ENCODE measurements around the gene DNAJB2.
A peak's percentile ranks its signal among the peaks of the same experiment; 100 is the strongest.

The DNAJB2 gene

DNA sequence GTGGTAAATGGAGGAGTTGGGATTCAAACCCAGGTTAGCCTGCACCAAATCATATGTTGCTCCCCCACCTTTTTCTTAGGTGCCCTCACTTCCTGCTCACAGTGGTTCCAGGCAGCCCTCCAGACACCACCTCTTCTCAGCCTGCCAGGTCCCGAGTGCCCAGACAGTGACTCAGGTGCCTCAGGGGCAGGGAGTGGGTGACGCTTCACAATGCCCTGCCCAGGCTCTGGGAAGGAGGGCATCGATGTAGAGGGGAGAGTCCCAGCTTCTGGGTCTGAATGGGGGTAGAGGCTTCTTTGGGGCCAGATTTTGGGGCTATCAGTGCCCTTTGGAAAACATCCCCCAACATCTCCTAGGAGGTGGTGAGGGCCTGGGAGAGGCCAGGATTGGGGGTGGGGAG, 5.2 kb upstream of the DNAJB2 start:
- Histone ChIP-seq H3K4me2 (ENCODE audit: low read length) (peak overlapping the region; percentile 95; the same call in 1 of the 2 replicates), H3K9ac (ENCODE audit: low read length) (peak overlapping the region; percentile 1; the same call in 1 of the 2 replicates)

DNA sequence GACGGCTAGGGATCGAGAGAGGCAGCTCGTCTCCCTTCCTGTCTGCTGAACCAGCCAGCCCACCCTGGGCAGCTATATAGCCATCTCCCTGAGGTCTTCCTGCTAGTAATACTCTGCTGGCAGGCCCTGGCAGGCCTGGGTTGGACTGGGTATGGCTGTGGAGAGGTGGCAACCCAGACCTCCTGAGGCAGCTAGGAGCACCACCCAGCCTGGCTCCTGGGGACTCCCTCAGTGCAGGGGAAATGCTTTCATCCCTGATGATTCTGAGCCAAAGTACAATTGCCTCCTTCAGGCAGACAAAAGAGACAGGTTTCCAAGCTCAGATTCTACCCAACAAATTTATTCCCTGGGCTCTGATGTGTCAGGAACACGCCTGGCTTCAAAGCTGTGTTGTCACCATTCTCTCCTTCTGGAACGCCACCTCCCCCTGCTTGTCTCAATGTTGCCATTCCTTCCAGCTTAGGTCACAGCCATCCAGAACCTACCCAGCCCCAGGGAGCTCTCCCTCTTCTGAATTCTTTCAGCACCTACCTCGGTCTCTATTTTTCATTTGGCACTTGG, 4.7 kb upstream of the DNAJB2 start:
- no peaks in the 10 kb centered on the region for H3K27me3 ChIP-seq (ENCODE audit: insufficient read depth, low read length)
- no peak for TF ChIP-seq EZH2 (IDR thresholded peaks at IDR 0.05; ENCODE audit: borderline replicate concordance, low read length)
- TF ChIP-seq, protein P1, sequence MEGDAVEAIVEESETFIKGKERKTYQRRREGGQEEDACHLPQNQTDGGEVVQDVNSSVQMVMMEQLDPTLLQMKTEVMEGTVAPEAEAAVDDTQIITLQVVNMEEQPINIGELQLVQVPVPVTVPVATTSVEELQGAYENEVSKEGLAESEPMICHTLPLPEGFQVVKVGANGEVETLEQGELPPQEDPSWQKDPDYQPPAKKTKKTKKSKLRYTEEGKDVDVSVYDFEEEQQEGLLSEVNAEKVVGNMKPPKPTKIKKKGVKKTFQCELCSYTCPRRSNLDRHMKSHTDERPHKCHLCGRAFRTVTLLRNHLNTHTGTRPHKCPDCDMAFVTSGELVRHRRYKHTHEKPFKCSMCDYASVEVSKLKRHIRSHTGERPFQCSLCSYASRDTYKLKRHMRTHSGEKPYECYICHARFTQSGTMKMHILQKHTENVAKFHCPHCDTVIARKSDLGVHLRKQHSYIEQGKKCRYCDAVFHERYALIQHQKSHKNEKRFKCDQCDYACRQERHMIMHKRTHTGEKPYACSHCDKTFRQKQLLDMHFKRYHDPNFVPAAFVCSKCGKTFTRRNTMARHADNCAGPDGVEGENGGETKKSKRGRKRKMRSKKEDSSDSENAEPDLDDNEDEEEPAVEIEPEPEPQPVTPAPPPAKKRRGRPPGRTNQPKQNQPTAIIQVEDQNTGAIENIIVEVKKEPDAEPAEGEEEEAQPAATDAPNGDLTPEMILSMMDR (IDR thresholded peaks at IDR 0.05; ENCODE audit: low read length): no peak
- H3K9me3 ChIP-seq (ENCODE audit: low read length): no peaks in the 10 kb centered on the region
- no peak overlapping the region for H2AFZ ChIP-seq (ENCODE audit: low read length)
- H3K27ac ChIP-seq (ENCODE audit: low read depth, low read length, poor library complexity, severe bottlenecking): peak overlapping the region; percentile 5
- H3K36me3 ChIP-seq (ENCODE audit: insufficient read depth, low read length): no peaks in the 10 kb centered on the region
- peak overlapping the region; percentile 1; the same call in 1 of the 2 replicates for H3K9ac ChIP-seq (ENCODE audit: low read length)
- peaks cover 18% of the 10 kb centered on the region for H3K79me2 ChIP-seq (ENCODE audit: insufficient read depth, low read length)
- no peaks in the 10 kb centered on the region for H3K9me2 ChIP-seq (ENCODE audit: low read depth, low read length)
- peaks cover 45% of the 10 kb centered on the region for H3K4me1 ChIP-seq (ENCODE audit: insufficient read depth, low read length, severe bottlenecking)
- H3K4me3 ChIP-seq (ENCODE audit: low read depth, low read length, poor library complexity, severe bottlenecking): peak overlapping the region; percentile 79
- no peaks in the 10 kb centered on the region for H4K20me1 ChIP-seq (ENCODE audit: insufficient read depth, low read length)
- peak overlapping the region; percentile 95; the same call in 1 of the 2 replicates for H3K4me2 ChIP-seq (ENCODE audit: low read length)
- H3F3A ChIP-seq (ENCODE audit: insufficient read depth, low read length): no peaks in the 10 kb centered on the region

More for the DNA sequence above, 5.2 kb upstream of the DNAJB2 start:
- H3F3A ChIP-seq (ENCODE audit: insufficient read depth, low read length): no peaks in the 10 kb centered on the region
- H3K9me3 ChIP-seq (ENCODE audit: low read length): no peaks in the 10 kb centered on the region
- no peaks in the 10 kb centered on the region for H4K20me1 ChIP-seq (ENCODE audit: insufficient read depth, low read length)
- TF ChIP-seq, protein P1 (IDR thresholded peaks at IDR 0.05; ENCODE audit: low read length): no peak
- TF ChIP-seq EZH2 (IDR thresholded peaks at IDR 0.05; ENCODE audit: borderline replicate concordance, low read length): no peak
- no peaks in the 10 kb centered on the region for H3K27me3 ChIP-seq (ENCODE audit: insufficient read depth, low read length)
- no peak overlapping the region for H2AFZ ChIP-seq (ENCODE audit: low read length)
- H3K9me2 ChIP-seq (ENCODE audit: low read depth, low read length): no peaks in the 10 kb centered on the region
- H3K4me1 ChIP-seq (ENCODE audit: insufficient read depth, low read length, severe bottlenecking): peaks cover 44% of the 10 kb centered on the region
- peaks cover 18% of the 10 kb centered on the region for H3K79me2 ChIP-seq (ENCODE audit: insufficient read depth, low read length)
- H3K27ac ChIP-seq (ENCODE audit: low read depth, low read length, poor library complexity, severe bottlenecking): peak overlapping the region; percentile 5
- H3K36me3 ChIP-seq (ENCODE audit: insufficient read depth, low read length): no peaks in the 10 kb centered on the region
- H3K4me3 ChIP-seq (ENCODE audit: low read depth, low read length, poor library complexity, severe bottlenecking): peak overlapping the region; percentile 79

DNA sequence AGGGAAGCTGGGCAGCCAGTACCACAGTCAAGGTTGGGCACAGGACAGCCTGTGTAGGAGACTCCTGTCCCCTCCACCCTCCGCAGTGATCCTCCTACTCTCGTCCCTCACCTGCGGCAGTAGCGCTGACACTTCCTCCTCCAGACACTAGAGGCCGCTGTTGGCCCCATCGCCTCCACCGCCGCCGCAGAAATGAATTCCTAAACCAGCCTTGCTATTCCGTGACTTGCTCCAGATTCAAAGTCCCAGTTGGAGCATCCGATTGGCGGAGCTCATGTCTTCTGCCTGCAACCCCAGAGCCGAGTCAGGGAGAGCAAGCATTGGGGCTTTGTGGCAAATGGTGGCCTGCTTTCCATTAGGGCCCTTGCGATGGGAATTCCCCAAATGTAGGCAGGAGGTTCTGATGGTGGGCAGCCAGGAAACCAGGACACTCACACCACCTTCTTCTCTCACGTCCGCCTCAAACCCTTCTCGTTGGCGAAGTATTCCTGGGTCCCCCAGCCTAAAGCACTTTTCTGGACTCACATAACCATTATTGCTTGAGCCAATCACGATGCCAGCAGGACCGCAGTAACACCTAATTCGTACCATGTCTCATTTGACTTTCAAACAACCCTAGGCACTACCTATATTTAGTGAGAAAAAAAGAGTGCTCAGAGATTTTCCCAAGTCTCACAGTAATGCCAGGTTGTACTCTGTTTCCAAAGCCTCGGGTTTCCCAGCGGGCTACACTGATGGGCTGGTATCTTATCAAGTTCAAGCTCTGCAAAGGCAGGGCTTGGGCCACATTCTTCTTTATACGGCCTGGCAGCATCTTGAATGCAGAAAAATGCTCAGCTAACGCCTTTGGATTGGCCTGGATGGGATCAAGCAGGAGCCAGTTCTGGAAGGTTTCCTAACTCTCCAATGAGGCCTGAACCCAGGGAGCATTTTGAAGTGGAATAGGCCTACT, 1.2 kb upstream of the DNAJB2 start:
- TF ChIP-seq EZH2 (IDR thresholded peaks at IDR 0.05; ENCODE audit: borderline replicate concordance, low read length): no peak
- TF ChIP-seq, protein P1 (IDR thresholded peaks at IDR 0.05; ENCODE audit: low read length): peak; percentile 98
- H4K20me1 ChIP-seq (ENCODE audit: insufficient read depth, low read length): no peaks in the 10 kb centered on the region
- H3F3A ChIP-seq (ENCODE audit: insufficient read depth, low read length): no peaks in the 10 kb centered on the region
- H3K9me2 ChIP-seq (ENCODE audit: low read depth, low read length): no peaks in the 10 kb centered on the region
- peak overlapping the region; percentile 79 for H3K4me3 ChIP-seq (ENCODE audit: low read depth, low read length, poor library complexity, severe bottlenecking)
- H3K36me3 ChIP-seq (ENCODE audit: insufficient read depth, low read length): peaks cover 20% of the 10 kb centered on the region; the same call in 1 of the 2 replicates
- no peak overlapping the region; the same call in 1 of the 2 replicates for H2AFZ ChIP-seq (ENCODE audit: low read length)
- H3K27ac ChIP-seq (ENCODE audit: low read depth, low read length, poor library complexity, severe bottlenecking): peak overlapping the region; percentile 99
- no peaks in the 10 kb centered on the region for H3K27me3 ChIP-seq (ENCODE audit: insufficient read depth, low read length)
- peak overlapping the region; percentile 95 for H3K4me2 ChIP-seq (ENCODE audit: low read length)
- H3K9me3 ChIP-seq (ENCODE audit: low read length): no peaks in the 10 kb centered on the region
- H3K79me2 ChIP-seq (ENCODE audit: insufficient read depth, low read length): peaks cover 18% of the 10 kb centered on the region
- H3K9ac ChIP-seq (ENCODE audit: low read length): peak overlapping the region; percentile 90
- H3K4me1 ChIP-seq (ENCODE audit: insufficient read depth, low read length, severe bottlenecking): peaks cover 67% of the 10 kb centered on the region
